Measurements from ENCODE around the gene SPP2.

DNA sequence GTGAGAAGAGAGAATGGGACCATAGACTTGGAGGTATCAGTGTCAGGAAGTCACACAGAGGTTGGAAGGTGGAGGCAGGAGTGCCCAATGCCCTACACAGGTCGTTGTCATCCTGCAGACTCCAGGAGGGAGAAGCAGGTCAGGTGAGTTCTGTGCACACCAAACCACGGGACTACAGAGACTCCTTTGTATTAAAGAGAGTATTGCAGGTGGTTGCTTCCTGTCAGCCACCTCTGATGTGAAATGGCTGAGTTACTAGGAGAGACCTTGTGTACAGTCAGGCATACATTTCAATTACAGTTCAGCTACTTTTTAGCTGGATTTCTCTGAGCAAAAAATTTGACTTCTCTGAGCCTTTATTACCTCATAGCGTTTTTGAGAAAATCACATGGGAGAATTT is 51.6 kb downstream of the SPP2 start:
- TF ChIP-seq CTCF (IDR thresholded peaks at IDR 0.05) = no peak
- TF ChIP-seq POLR2A (IDR thresholded peaks at IDR 0.05) = no peak
- TF ChIP-seq POLR2AphosphoS5 (IDR thresholded peaks at IDR 0.05; ENCODE audit: insufficient read depth in 1 of 2, low read depth in 1 of 2) = no peak

Measured in vagina (tissue), 2 donors.